GM12864 (cell line): ENCODE results near the gene PPP1R12B.
"Not testable (repeated sequence)": the region's sequence is repeated elsewhere in the genome, so short reads cannot be mapped to it uniquely, and the experiment has no call there.

ENCODE experiments used
- DNase-seq: peaks from one replicate; pipeline ENCODE4 v3.0.0-alpha.2; 2011; ENCODE audit warnings: low read depth
- H3K4me3 ChIP-seq: 2 replicates; pipeline ENCODE4 v1.5.1; 2011; ENCODE audit warnings: mild to moderate bottlenecking, low read depth, low read length, control low read depth
- TF ChIP-seq, protein P1 (sequence below): IDR thresholded peaks from 2 replicates; pipeline ENCODE4 v1.5.1; 2011; ENCODE audit warnings: low read depth, mild to moderate bottlenecking, moderate library complexity, low read length, control low read depth, inconsistent platforms; ENCODE audit errors: missing control alignments

PPP1R12B gene

DNA sequence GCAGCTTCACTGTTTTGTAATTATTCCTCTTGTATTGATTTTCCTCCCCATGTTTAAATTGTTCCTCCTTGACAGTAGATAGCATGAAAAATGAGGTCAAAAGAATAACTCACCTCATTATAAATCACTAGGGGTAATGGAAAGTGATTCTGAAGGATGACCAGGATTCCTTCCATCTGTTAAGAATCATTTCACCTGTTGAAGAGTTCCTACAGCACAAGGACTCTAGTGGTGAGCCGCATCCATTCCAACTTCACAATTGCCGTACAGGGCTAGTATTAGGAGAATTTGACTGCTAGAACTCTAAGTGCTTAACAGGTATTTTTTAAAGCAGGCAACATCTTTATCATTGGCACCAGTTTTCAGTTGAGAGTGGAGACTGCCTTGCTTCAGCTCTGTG, 13.7 kb downstream of the PPP1R12B start:
- no peak for DNase-seq
- TF ChIP-seq, protein P1, sequence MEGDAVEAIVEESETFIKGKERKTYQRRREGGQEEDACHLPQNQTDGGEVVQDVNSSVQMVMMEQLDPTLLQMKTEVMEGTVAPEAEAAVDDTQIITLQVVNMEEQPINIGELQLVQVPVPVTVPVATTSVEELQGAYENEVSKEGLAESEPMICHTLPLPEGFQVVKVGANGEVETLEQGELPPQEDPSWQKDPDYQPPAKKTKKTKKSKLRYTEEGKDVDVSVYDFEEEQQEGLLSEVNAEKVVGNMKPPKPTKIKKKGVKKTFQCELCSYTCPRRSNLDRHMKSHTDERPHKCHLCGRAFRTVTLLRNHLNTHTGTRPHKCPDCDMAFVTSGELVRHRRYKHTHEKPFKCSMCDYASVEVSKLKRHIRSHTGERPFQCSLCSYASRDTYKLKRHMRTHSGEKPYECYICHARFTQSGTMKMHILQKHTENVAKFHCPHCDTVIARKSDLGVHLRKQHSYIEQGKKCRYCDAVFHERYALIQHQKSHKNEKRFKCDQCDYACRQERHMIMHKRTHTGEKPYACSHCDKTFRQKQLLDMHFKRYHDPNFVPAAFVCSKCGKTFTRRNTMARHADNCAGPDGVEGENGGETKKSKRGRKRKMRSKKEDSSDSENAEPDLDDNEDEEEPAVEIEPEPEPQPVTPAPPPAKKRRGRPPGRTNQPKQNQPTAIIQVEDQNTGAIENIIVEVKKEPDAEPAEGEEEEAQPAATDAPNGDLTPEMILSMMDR: no peak
- H3K4me3 ChIP-seq: no peak overlapping the region

GRCh38 chr1:202365092-202365815, 16.8 kb downstream of the PPP1R12B start:
- TF ChIP-seq, protein P1: no peak
- DNase-seq: no peak
- H3K4me3 ChIP-seq: no peak overlapping the region

- DNase-seq: no peak
- TF ChIP-seq, protein P1: no peak
- no peak overlapping the region for H3K4me3 ChIP-seq
These were observed 18.8 kb downstream of the PPP1R12B start for GRCh38 chr1:202367271-202367670.

- not testable (repeated sequence) for DNase-seq, H3K4me3 ChIP-seq
These were observed 22.4 kb downstream of the PPP1R12B start for GRCh38 chr1:202370906-202371305.

GRCh38 chr1:202374099-202374498, 25.6 kb downstream of the PPP1R12B start:
- H3K4me3 ChIP-seq: no peak overlapping the region
- TF ChIP-seq, protein P1: no peak
- no peak for DNase-seq

- not testable (repeated sequence) for H3K4me3 ChIP-seq, DNase-seq
These were observed 26.7 kb downstream of the PPP1R12B start for GRCh38 chr1:202375175-202375574.

GRCh38 chr1:202376247-202376646, 27.7 kb downstream of the PPP1R12B start:
- TF ChIP-seq, protein P1: no peak
- DNase-seq: no peak
- H3K4me3 ChIP-seq: no peak overlapping the region

DNA sequence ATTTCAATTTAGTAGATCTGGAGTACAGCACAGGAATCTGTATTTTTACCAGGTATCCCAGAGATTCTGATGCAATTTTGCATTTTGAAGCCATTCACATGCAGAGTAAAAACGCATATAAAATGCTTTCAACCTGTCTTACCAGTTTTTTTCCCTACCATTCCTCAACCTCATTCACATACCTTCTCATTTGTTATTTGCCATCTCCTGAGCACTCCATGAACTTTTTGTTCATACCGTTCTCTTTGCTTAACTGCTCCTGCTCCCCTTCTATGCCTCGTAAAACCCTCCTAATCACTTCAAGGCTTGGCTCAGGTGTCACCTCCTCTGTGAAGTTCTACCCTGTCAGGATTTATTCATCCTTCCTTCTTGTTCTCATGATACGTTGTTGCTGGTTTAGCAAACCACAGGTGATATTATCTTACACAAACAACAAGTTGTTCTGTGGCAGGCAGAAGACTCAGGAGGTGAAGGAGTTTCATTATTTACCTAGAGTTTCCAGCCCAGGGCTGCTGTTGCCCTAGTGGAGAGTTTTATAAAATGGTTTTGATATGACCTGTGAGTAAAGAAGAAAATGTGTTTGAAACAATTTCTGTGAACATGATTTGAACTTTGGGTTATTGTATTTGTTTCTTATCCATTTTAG, 31.5 kb downstream of the PPP1R12B start:
- DNase-seq, H3K4me3 ChIP-seq: not testable (repeated sequence)

DNA sequence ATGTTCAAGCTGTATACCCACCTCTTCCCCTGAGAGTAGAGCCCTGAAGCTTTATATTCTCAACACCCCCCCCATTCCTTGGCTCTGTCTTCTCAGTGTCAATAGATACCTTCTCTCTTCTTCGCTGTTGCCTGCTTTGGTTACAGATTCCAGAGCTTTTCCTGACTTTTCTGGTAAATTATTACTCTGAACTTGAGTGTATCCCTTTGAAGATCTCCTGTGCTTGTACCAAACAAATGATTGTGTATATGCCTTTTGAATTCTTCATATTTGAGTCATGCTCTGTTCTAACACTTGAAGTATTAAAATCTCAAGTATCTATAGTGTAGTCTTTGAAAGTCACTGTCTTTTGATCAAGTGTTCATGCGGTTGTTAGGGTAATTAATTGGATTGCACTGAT, 32.0 kb downstream of the PPP1R12B start:
- not testable (repeated sequence) for H3K4me3 ChIP-seq, DNase-seq

DNA sequence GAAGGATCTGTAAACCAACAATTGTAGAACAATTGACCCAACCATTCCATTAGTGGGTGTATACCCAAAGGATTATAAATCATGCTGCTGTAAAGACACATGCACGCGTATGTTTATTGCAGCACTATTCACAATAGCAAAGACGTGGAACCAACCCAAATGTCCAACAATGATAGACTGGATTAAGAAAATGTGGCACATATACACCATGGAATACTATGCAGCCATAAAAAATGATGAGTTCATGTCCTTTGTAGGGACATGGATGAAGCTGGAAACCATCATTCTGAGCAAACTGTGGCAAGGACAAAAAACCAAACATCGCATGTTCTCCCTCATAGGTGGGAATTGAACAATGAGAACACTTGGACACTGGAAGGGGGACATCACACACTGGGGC, 33.4 kb downstream of the PPP1R12B start:
- not testable (repeated sequence) for DNase-seq, H3K4me3 ChIP-seq

GRCh38 chr1:202395831-202396230, 47.3 kb downstream of the PPP1R12B start:
- not testable (repeated sequence) for H3K4me3 ChIP-seq, DNase-seq
